ENCODE data around the gene CEP170. TPM values are rescaled to one million over a fixed set of nuclear protein-coding genes. Genes with fewer than 3 reads are reported as not detected.
A peak's percentile ranks its signal among the peaks of the same experiment; 100 is the strongest.

Gene CEP170
- total and polyA plus RNA-seq, 7 experiments from 2014 or later = 11.6 to 56.1 (median 47.1) TPM

DNA sequence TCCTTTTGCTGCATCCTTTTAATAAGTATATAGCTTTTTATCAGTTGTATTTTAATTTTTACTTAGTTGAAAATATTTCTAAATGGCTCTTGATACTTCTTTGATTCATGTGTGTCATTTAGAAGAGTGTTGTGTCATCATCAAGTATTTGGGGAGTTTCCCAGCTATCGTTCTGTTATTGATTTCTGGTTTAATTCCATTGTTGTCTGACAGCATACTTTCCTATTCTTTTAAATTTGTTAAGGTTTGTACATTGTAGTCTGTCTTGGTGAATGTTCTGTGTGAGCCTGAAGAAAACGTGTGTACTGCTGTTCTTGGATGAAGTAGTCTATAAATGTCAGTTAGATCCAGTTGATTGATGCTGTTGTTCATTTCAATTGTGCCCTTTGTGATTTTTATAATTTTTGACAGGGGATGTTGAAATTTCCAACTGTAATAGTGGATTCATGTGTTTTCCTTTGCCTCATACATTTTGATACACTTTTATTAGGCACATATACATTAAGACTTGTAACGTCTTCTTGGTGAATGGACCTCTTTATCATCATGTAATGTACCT lies 25.6 kb upstream of the CEP170 start:
- CTCF ChIA-PET = no interaction called here
- POLR2A ChIA-PET = no interaction called here
- no peak for DNase-seq
- Mint-ChIP-seq H3K36me3 (peaks cover 12 to 71% (median 58%) of the 10 kb centered on the region in 5 donors), H3K9me3 (peaks cover 0 to 22% (median 3%) of the 10 kb centered on the region in 11 donors), H3K4me3 (no peak overlapping the region), H3K27me3 (no peaks in the 10 kb centered on the region), H3K27ac (no peak overlapping the region), H3K4me1 (peaks cover 1 to 22% (median 15%) of the 10 kb centered on the region in 7 donors)
- Histone ChIP-seq H3K9me3 (ENCODE audit: control insufficient read depth in 2 of 3, low read length in 3 of 3) (no peaks in the 10 kb centered on the region), H3K36me3 (ENCODE audit: control insufficient read depth in 2 of 3, insufficient read depth in 3 of 3, low read length in 3 of 3) (peaks cover 0 to 26% (median under 1%) of the 10 kb centered on the region in 3 experiments), H3K27me3 (ENCODE audit: control insufficient read depth in 2 of 2, insufficient read depth in 2 of 2, low read length in 2 of 2) (no peaks in the 10 kb centered on the region), H3K4me1 (ENCODE audit: control insufficient read depth in 2 of 2, insufficient read depth in 2 of 2, low read length in 2 of 2) (no peaks in the 10 kb centered on the region), H3K27ac (ENCODE audit: low read depth, low read length) (no peak overlapping the region), H3K4me3 (ENCODE audit: low read length) (no peak overlapping the region)
- no peak for ATAC-seq
- intact Hi-C loops (cut with micrococcal nuclease) = no loop called here

DNA sequence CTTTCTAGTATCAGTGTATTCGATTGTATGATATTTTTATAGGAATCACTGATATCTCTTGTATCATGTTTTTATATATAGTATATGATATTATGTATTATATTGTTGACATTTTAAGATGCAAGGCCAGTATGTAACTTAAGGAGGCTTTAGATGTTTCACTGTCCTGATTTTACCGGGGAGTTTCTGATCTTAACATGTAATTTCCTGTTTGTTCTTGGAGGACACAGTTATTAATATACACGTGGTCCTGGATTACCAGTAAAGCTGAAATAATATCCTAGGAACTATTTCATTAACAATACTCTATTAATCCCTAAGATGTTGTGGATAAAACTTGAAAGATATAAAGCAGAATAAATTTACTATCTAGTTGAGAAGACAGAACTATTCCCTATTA lies 20.2 kb upstream of the CEP170 start:
- H3K9me3 Mint-ChIP-seq = peaks cover 0 to 6% (median 0%) of the 10 kb centered on the region in 11 donors
- ChIA-PET CTCF (interaction anchor here (0.6 kb wide), 1 partner anchor 793 kb away, joined by 3 read pairs; no protein-coding TSS in a partner anchor), POLR2A (no interaction called here)
- no peak overlapping the region for H3K4me3 ChIP-seq (ENCODE audit: low read length)
- peaks cover 0 to 34% (median 0%) of the 10 kb centered on the region in 3 experiments for H3K36me3 ChIP-seq (ENCODE audit: control insufficient read depth in 2 of 3, insufficient read depth in 3 of 3, low read length in 3 of 3)
- peak overlapping the region in 1 of 9 donors; percentile 31 for H3K27ac Mint-ChIP-seq
- H3K4me3 Mint-ChIP-seq = no peak overlapping the region
- H3K27me3 ChIP-seq (ENCODE audit: control insufficient read depth in 2 of 2, insufficient read depth in 2 of 2, low read length in 2 of 2) = no peaks in the 10 kb centered on the region
- H3K36me3 Mint-ChIP-seq = peaks cover 9 to 71% (median 49%) of the 10 kb centered on the region in 5 donors
- ATAC-seq = no peak
- DNase-seq = no peak
- intact Hi-C loops (cut with micrococcal nuclease) = no loop called here
- H3K9me3 ChIP-seq (ENCODE audit: control insufficient read depth in 2 of 3, low read length in 3 of 3) = no peaks in the 10 kb centered on the region
- H3K4me1 Mint-ChIP-seq = peaks cover 0 to 6% (median 5%) of the 10 kb centered on the region in 7 donors
- H3K27ac ChIP-seq (ENCODE audit: low read depth, low read length) = no peak overlapping the region
- H3K27me3 Mint-ChIP-seq = no peaks in the 10 kb centered on the region
- H3K4me1 ChIP-seq (ENCODE audit: control insufficient read depth in 2 of 2, insufficient read depth in 2 of 2, low read length in 2 of 2) = no peaks in the 10 kb centered on the region

DNA sequence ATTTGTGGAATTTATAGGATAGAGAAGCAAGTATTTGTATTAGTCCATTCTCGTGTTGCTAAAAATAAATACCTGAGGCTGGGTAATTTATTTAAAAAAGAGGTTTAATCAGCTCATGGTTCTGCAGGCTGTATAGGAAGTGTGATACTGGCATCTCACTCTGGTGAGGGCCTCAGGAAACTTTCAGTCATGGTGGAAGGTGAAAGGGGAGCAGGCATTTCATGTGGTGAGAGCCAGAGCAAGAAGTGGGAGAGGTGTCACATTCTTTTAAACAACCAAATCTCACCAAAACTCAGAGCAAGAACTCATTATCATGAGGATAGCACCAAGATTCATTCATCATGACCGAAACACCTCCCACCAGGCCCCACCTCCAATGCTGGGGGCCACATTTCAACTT lies 18.9 kb upstream of the CEP170 start:
- Histone ChIP-seq H3K27ac (ENCODE audit: low read depth, low read length) (no peak overlapping the region), H3K9me3 (ENCODE audit: control insufficient read depth in 2 of 3, low read length in 3 of 3) (no peaks in the 10 kb centered on the region), H3K27me3 (ENCODE audit: control insufficient read depth in 2 of 2, insufficient read depth in 2 of 2, low read length in 2 of 2) (no peaks in the 10 kb centered on the region), H3K36me3 (ENCODE audit: control insufficient read depth in 2 of 3, insufficient read depth in 3 of 3, low read length in 3 of 3) (peaks cover 0 to 41% (median 0%) of the 10 kb centered on the region in 3 experiments), H3K4me3 (ENCODE audit: low read length) (no peak overlapping the region), H3K4me1 (ENCODE audit: control insufficient read depth in 2 of 2, insufficient read depth in 2 of 2, low read length in 2 of 2) (no peaks in the 10 kb centered on the region)
- no peaks in the 10 kb centered on the region for H3K27me3 Mint-ChIP-seq
- H3K27ac Mint-ChIP-seq = peak overlapping the region in 1 of 9 donors; percentile 32
- H3K9me3 Mint-ChIP-seq = peaks cover 0 to 6% (median 0%) of the 10 kb centered on the region in 11 donors
- no peak for ATAC-seq
- H3K4me1 Mint-ChIP-seq = peaks cover 2 to 20% (median 14%) of the 10 kb centered on the region in 7 donors
- H3K4me3 Mint-ChIP-seq = no peak overlapping the region
- peaks cover 9 to 62% (median 49%) of the 10 kb centered on the region in 5 donors for H3K36me3 Mint-ChIP-seq
- ChIA-PET CTCF (no interaction called here), POLR2A (no interaction called here)
- intact Hi-C loops (cut with micrococcal nuclease) = no loop called here
- DNase-seq = no peak

DNA sequence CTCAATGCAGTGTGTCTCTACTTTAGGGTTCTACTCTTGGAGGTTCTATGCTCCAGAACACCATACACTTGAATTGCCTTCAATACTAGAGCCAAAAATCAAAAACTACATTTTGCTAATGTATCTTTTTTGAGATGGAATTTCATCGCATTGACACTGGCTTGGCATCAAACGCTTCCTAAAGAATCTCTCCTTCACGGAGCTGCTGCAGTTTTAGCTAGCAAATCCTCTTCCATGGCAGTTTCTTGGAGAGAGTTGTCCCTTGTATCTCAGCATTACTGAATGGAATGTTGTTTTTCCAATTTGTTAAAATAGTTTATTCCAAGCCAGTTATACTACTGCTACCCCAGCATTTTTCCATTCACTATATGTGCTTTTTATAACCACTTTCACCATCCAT lies 18.4 kb upstream of the CEP170 start:
- H3K27me3 Mint-ChIP-seq = no peaks in the 10 kb centered on the region
- ChIA-PET POLR2A (interaction anchor here (0.6 kb wide), 1 partner anchor 43 kb away, joined by 3 read pairs; no protein-coding TSS in a partner anchor), CTCF (interaction anchor here (0.6 kb wide), 1 partner anchor 632 kb away, joined by 3 read pairs; no protein-coding TSS in a partner anchor)
- no peak for ATAC-seq
- Histone ChIP-seq H3K4me1 (ENCODE audit: control insufficient read depth in 2 of 2, insufficient read depth in 2 of 2, low read length in 2 of 2) (no peaks in the 10 kb centered on the region), H3K9me3 (ENCODE audit: control insufficient read depth in 2 of 3, low read length in 3 of 3) (no peaks in the 10 kb centered on the region), H3K27ac (ENCODE audit: low read depth, low read length) (no peak overlapping the region), H3K36me3 (ENCODE audit: control insufficient read depth in 2 of 3, insufficient read depth in 3 of 3, low read length in 3 of 3) (peaks cover 0 to 41% (median 0%) of the 10 kb centered on the region in 3 experiments), H3K4me3 (ENCODE audit: low read length) (no peak overlapping the region), H3K27me3 (ENCODE audit: control insufficient read depth in 2 of 2, insufficient read depth in 2 of 2, low read length in 2 of 2) (no peaks in the 10 kb centered on the region)
- DNase-seq = no peak
- H3K27ac Mint-ChIP-seq = no peak overlapping the region
- H3K4me3 Mint-ChIP-seq = no peak overlapping the region
- intact Hi-C loops (cut with micrococcal nuclease) = no loop called here
- H3K36me3 Mint-ChIP-seq = peaks cover 9 to 63% (median 49%) of the 10 kb centered on the region in 5 donors
- peaks cover 0 to 6% (median 0%) of the 10 kb centered on the region in 11 donors for H3K9me3 Mint-ChIP-seq
- H3K4me1 Mint-ChIP-seq = peaks cover 4 to 23% (median 18%) of the 10 kb centered on the region in 7 donors

DNA sequence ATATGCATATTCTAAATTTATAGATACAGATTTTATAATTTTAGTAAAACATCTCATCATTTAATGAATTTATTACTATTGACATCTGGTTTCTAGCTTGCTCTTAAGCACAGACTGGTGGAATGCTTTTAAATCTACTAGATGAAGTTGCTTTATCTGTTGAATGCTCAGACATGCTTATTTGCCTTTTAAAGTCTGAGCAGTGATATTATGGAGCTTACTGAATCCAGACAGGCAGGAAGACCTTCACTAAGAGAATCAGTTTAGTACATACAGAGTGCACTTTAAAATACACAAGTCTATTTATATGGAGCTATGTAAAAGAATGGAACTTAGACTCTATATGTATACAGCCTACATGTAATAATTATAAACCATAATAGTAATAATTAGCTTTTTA lies 17.3 kb upstream of the CEP170 start:
- Histone ChIP-seq H3K4me1 (ENCODE audit: control insufficient read depth in 2 of 2, insufficient read depth in 2 of 2, low read length in 2 of 2) (no peaks in the 10 kb centered on the region), H3K4me3 (ENCODE audit: low read length) (no peak overlapping the region), H3K36me3 (ENCODE audit: control insufficient read depth in 2 of 3, insufficient read depth in 3 of 3, low read length in 3 of 3) (peaks cover 0 to 38% (median 0%) of the 10 kb centered on the region in 3 experiments), H3K27me3 (ENCODE audit: control insufficient read depth in 2 of 2, insufficient read depth in 2 of 2, low read length in 2 of 2) (no peaks in the 10 kb centered on the region), H3K9me3 (ENCODE audit: control insufficient read depth in 2 of 3, low read length in 3 of 3) (no peaks in the 10 kb centered on the region), H3K27ac (ENCODE audit: low read depth, low read length) (no peak overlapping the region)
- H3K27ac Mint-ChIP-seq = no peak overlapping the region
- intact Hi-C loops (cut with micrococcal nuclease) = loop anchor here in 1 of 2 donors (1.0 kb wide), 1 partner anchor 17 kb away; the partner anchor contains the start of gene CEP170
- ATAC-seq = no peak
- peaks cover 9 to 60% (median 46%) of the 10 kb centered on the region in 5 donors for H3K36me3 Mint-ChIP-seq
- H3K4me1 Mint-ChIP-seq = peaks cover 7 to 33% (median 27%) of the 10 kb centered on the region in 7 donors
- DNase-seq = no peak
- no peaks in the 10 kb centered on the region for H3K27me3 Mint-ChIP-seq
- POLR2A ChIA-PET = interaction anchor here (0.5 to 1.4 kb wide), 2 partner anchors 17 to 1613 kb away, joined by 3 to 6 read pairs; partner anchors contain the start of genes CEP170 and SDCCAG8
- H3K9me3 Mint-ChIP-seq = peaks cover 0 to 6% (median 0%) of the 10 kb centered on the region in 11 donors
- no peak overlapping the region for H3K4me3 Mint-ChIP-seq
- CTCF ChIA-PET = interaction anchor here (0.8 kb wide), 1 partner anchor 71 kb away, joined by 3 read pairs; no protein-coding TSS in a partner anchor

DNA sequence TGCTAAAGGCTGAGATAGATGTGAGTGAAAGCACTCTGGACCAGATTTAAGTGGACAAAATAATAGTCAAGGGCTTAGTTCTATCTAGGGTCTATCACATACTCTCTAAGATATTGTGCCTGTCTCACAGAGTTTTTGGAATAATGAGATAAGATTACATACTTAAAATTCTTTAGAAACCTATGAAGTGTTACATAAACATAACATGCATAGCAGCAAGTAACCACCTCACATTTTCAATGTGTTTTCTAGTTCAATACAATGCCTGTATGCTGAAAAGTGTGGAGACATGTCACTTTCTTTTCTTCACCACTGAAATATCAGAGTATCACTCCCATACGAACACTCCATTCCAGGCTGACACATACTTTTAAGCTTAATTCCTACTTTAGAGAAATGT lies 16.9 kb upstream of the CEP170 start:
- H3K36me3 ChIP-seq (ENCODE audit: control insufficient read depth in 2 of 3, insufficient read depth in 3 of 3, low read length in 3 of 3) = peaks cover 0 to 35% (median 0%) of the 10 kb centered on the region in 3 experiments
- Mint-ChIP-seq H3K27me3 (no peaks in the 10 kb centered on the region), H3K4me3 (no peak overlapping the region), H3K36me3 (peaks cover 9 to 56% (median 42%) of the 10 kb centered on the region in 5 donors), H3K9me3 (peaks cover 0 to 6% (median 0%) of the 10 kb centered on the region in 11 donors), H3K4me1 (peaks cover 7 to 33% (median 27%) of the 10 kb centered on the region in 7 donors), H3K27ac (no peak overlapping the region)
- H3K4me1 ChIP-seq (ENCODE audit: control insufficient read depth in 2 of 2, insufficient read depth in 2 of 2, low read length in 2 of 2) = no peaks in the 10 kb centered on the region
- no peaks in the 10 kb centered on the region for H3K27me3 ChIP-seq (ENCODE audit: control insufficient read depth in 2 of 2, insufficient read depth in 2 of 2, low read length in 2 of 2)
- ChIA-PET CTCF (interaction anchor here (0.8 kb wide), 1 partner anchor 72 kb away, joined by 3 read pairs; no protein-coding TSS in a partner anchor), POLR2A (interaction anchor here (1.4 kb wide), 1 partner anchor 17 kb away, joined by 6 read pairs; the partner anchor contains the start of genes CEP170 and SDCCAG8)
- H3K9me3 ChIP-seq (ENCODE audit: control insufficient read depth in 2 of 3, low read length in 3 of 3) = no peaks in the 10 kb centered on the region
- ATAC-seq (no peak), DNase-seq (no peak)
- no peak overlapping the region for H3K27ac ChIP-seq (ENCODE audit: low read depth, low read length)
- intact Hi-C loops (cut with micrococcal nuclease) = loop anchor here in 1 of 2 donors (1.0 kb wide), 1 partner anchor 17 kb away; the partner anchor contains the start of gene CEP170
- H3K4me3 ChIP-seq (ENCODE audit: low read length) = no peak overlapping the region

Data from naive thymus-derived CD4-positive, alpha-beta T cell (primary cell).